GM12891 (cell line): ENCODE results near the gene SIRT1.

Experiments
- PAX5 ChIP-seq: IDR thresholded peaks from 2 replicates; pipeline ENCODE4 v1.6.1; 2011; ENCODE audit warnings: low read length, moderate library complexity, mild to moderate bottlenecking; ENCODE audit not compliant: insufficient read depth, severe bottlenecking
- POLR2A ChIP-seq: IDR thresholded peaks from 2 replicates; pipeline ENCODE4 v1.6.1; 2011; ENCODE audit warnings: low read depth, low read length, control low read depth
- POLR2AphosphoS5 ChIP-seq: IDR thresholded peaks from 2 replicates; pipeline ENCODE4 v1.6.1; 2011; ENCODE audit warnings: low read depth, low read length, control low read depth
- SPI1 ChIP-seq: IDR thresholded peaks from 2 replicates; pipeline ENCODE4 v1.6.1; 2011; ENCODE audit warnings: low read depth, low read length, control low read depth
- TAF1 ChIP-seq: IDR thresholded peaks from 2 replicates; pipeline ENCODE4 v1.6.1; 2011; ENCODE audit warnings: low read depth, low read length, control low read depth

- no peak for TF ChIP-seq POLR2A
- no peak for TF ChIP-seq POLR2AphosphoS5
- TF ChIP-seq PAX5 = no peak
- no peak for TF ChIP-seq TAF1
- no peak for TF ChIP-seq SPI1
These were observed 22.6 kb upstream of the SIRT1 start for GRCh38 chr10:67861750-67862432.
